Fibroblast of skin of abdomen (primary cell): ENCODE data around the gene TIMM10B. TPM values are rescaled to one million over a fixed set of nuclear protein-coding genes. Genes with fewer than 3 reads are reported as not detected.

Source experiments
- DNase-seq: peaks from one replicate; pipeline ENCODE4 v3.0.0-alpha.2; 2013
- polyA plus RNA-seq, 2 experiments: library from polyadenylated mRNA; unstranded; fragments of 120-200 nt; gene quantifications; one replicate each; pipeline ENCODE4 v1.2.1, GENCODE V29; 2013; ENCODE audit not compliant: insufficient read length in 2 of 2

Gene TIMM10B
- 29.3 TPM for polyA plus RNA-seq (2013, experiment 1 of 2; ENCODE audit: insufficient read length)
- 28.8 TPM for polyA plus RNA-seq (2013, experiment 2 of 2; ENCODE audit: insufficient read length)

GRCh38 chr11:6481012-6481923 is at the start of gene TIMM10B, which contains the start of gene ARFIP2:
Gene TIMM10B, plus strand, starts transcription at chr11:6481501. Its CDS starts 16 bp downstream, at chr11:6481517.
Gene ARFIP2, minus strand, starts transcription at chr11:6481331. Its CDS starts 910 bp downstream, at chr11:6480421.
- DNase-seq = peak; percentile 98

GRCh38 chr11:6431861-6432260 is 49.4 kb upstream of the TIMM10B start:
- DNase-seq = peak; percentile 70

GRCh38 chr11:6433998-6434660 is 47.2 kb upstream of the TIMM10B start:
- no peak for DNase-seq

GRCh38 chr11:6437423-6437822 is 43.9 kb upstream of the TIMM10B start:
- no peak for DNase-seq

- DNase-seq = no peak
Measured at GRCh38 chr11:6437993-6438392, 43.3 kb upstream of the TIMM10B start.

- DNase-seq = peak; percentile 37
Measured at GRCh38 chr11:6438979-6439571, 42.2 kb upstream of the TIMM10B start.

- no peak for DNase-seq
Measured at GRCh38 chr11:6440906-6441358, 40.4 kb upstream of the TIMM10B start, which contains the start of gene HPX. Gene HPX, minus strand, starts transcription at chr11:6440987. Its CDS starts 24 bp downstream, at chr11:6440963.

GRCh38 chr11:6442441-6442840 is 38.9 kb upstream of the TIMM10B start:
- DNase-seq = no peak

GRCh38 chr11:6443269-6444003 is 37.9 kb upstream of the TIMM10B start:
- DNase-seq = peak; percentile 37

GRCh38 chr11:6448574-6448973 is 32.7 kb upstream of the TIMM10B start:
- DNase-seq = no peak

GRCh38 chr11:6452219-6452618 is 29.1 kb upstream of the TIMM10B start:
- DNase-seq = peak; percentile 12

GRCh38 chr11:6453152-6453551 is 28.1 kb upstream of the TIMM10B start:
- no peak for DNase-seq

- no peak for DNase-seq
Measured at GRCh38 chr11:6455070-6455469, 26.2 kb upstream of the TIMM10B start.

GRCh38 chr11:6456361-6457073 is 24.8 kb upstream of the TIMM10B start:
- no peak for DNase-seq

GRCh38 chr11:6457581-6458320 is 23.6 kb upstream of the TIMM10B start:
- no peak for DNase-seq

- DNase-seq = no peak
Measured at GRCh38 chr11:6458352-6459098, 22.8 kb upstream of the TIMM10B start.

GRCh38 chr11:6459099-6459450 is 22.2 kb upstream of the TIMM10B start:
- no peak for DNase-seq

- DNase-seq = peak; percentile 81
Measured at GRCh38 chr11:6468712-6469495, 12.4 kb upstream of the TIMM10B start.

GRCh38 chr11:6469599-6469998 is 11.7 kb upstream of the TIMM10B start:
- no peak for DNase-seq
